ENCODE measurements around the gene PTPA. TPM values are rescaled to one million over a fixed set of nuclear protein-coding genes. Genes with fewer than 3 reads are reported as not detected.

PTPA gene
- total and polyA plus RNA-seq, 2 of the 4 experiments (the other 2 are of a cell fraction), result 124 to 149 TPM

- H2AK5ac ChIP-seq (ENCODE audit: low read depth, low read length), result peak overlapping the region; percentile 98
- peak overlapping the region; percentile 94 for H2BK5ac ChIP-seq (ENCODE audit: low read depth, low read length, poor library complexity, severe bottlenecking)
- peak overlapping the region; percentile 83 for H3K18ac ChIP-seq (ENCODE audit: low read depth, low read length)
- peak overlapping the region; percentile 87 for H4K5ac ChIP-seq (ENCODE audit: low read depth, low read length)
- H3K4me3 ChIP-seq (ENCODE audit: insufficient read depth, low read depth, low read length), result no peak overlapping the region
- peak overlapping the region; percentile 98 for H2AK9ac ChIP-seq (replicated peaks; ENCODE audit: low read depth, low read length, poor library complexity)
- peak overlapping the region; percentile 97 for H3K14ac ChIP-seq (replicated peaks; ENCODE audit: low read depth, low read length)
- no peak for DNase-seq
- peak overlapping the region; percentile 83 to 98 for H4K8ac ChIP-seq (ENCODE audit: low read depth in 2 of 2, low read length in 2 of 2)
- H3K27ac ChIP-seq (ENCODE audit: insufficient read depth, low read length), result peak overlapping the region; percentile 94
- H2BK15ac ChIP-seq (ENCODE audit: low read depth, low read length), result peak overlapping the region; percentile 53; the same call in 1 of the 3 replicates
- intact Hi-C loops (cut with micrococcal nuclease) (no loop called here), in situ Hi-C loops (cut with MboI; ENCODE audit: low sequenced_read_pairs) (no loop called here), dilution Hi-C loops (cut with HindIII; ENCODE audit: low sequenced_read_pairs, unreplicated experiment) (no loop called here)
- BruUV-seq (replicated peaks), result no TSS peak
- H2BK120ac ChIP-seq (ENCODE audit: low read depth, low read length), result peak overlapping the region; percentile 97
- H3K36me3 ChIP-seq (ENCODE audit: control insufficient read depth, insufficient read depth, low read length), result peaks cover 36% of the 10 kb centered on the region
- peaks cover 44% of the 10 kb centered on the region for H3K4me1 ChIP-seq (ENCODE audit: control insufficient read depth, insufficient read depth, low read length)
- no peaks in the 10 kb centered on the region for H3K9me3 ChIP-seq (ENCODE audit: control insufficient read depth, insufficient read depth, low read length)
- TF ChIP-seq RCOR1 (IDR thresholded peaks at IDR 0.05; ENCODE audit: insufficient replicate concordance, low read length), result no peak
- TF ChIP-seq BHLHE40 (IDR thresholded peaks at IDR 0.05; ENCODE audit: low read depth, low read length), result no peak
- TF ChIP-seq MAFK (IDR thresholded peaks at IDR 0.05; ENCODE audit: low read depth, low read length), result no peak
- TF ChIP-seq FOS (IDR thresholded peaks at IDR 0.05; ENCODE audit: low read depth, low read length), result no peak
- no peak for TF ChIP-seq CEBPB (IDR thresholded peaks at IDR 0.05; ENCODE audit: low read depth, low read length)
- no peak for TF ChIP-seq ELK1 (IDR thresholded peaks at IDR 0.05; ENCODE audit: borderline replicate concordance, low read depth, low read length)
- TF ChIP-seq RFX5 (IDR thresholded peaks at IDR 0.05; ENCODE audit: low read depth, low read length), result no peak
- TF ChIP-seq CTCF (conservative IDR thresholded peaks at IDR 0.05; ENCODE audit: low read depth, low read length), result no peak
- no peak for TF ChIP-seq RAD21 (IDR thresholded peaks at IDR 0.05; ENCODE audit: low read length)
- no peak for TF ChIP-seq SMC3 (IDR thresholded peaks at IDR 0.05; ENCODE audit: low read depth, low read length)
- no peak for TF ChIP-seq CHD1 (IDR thresholded peaks at IDR 0.05; ENCODE audit: low read depth, low read length)
- no peak for TF ChIP-seq NFE2L2 (IDR thresholded peaks at IDR 0.05; ENCODE audit: low read depth, low read length)
- no peak for TF ChIP-seq MXI1 (IDR thresholded peaks at IDR 0.05; ENCODE audit: borderline replicate concordance, low read depth, low read length)
- no peak for TF ChIP-seq USF2 (IDR thresholded peaks at IDR 0.05; ENCODE audit: low read depth, low read length)
- TF ChIP-seq POLR2A (IDR thresholded peaks at IDR 0.05; ENCODE audit: low read depth, low read length), result no peak
- TF ChIP-seq MAZ (IDR thresholded peaks at IDR 0.05; ENCODE audit: borderline replicate concordance, low read depth, low read length), result no peak
- peaks cover 21 to 86% of the 10 kb centered on the region in 2 experiments for H3K79me1 ChIP-seq (ENCODE audit: low read depth in 1 of 2, low read length in 2 of 2)
- no peaks in the 10 kb centered on the region for H3K27me3 ChIP-seq (ENCODE audit: control insufficient read depth, insufficient read depth, low read length)
- peak overlapping the region; percentile 72 for H3K9ac ChIP-seq (ENCODE audit: low read depth, low read length)
- H3K9me1 ChIP-seq (ENCODE audit: insufficient read depth, low read length), result peaks cover 20% of the 10 kb centered on the region
- peak overlapping the region; percentile 94 for H4K91ac ChIP-seq (ENCODE audit: insufficient read depth, low read depth, low read length)
- ATAC-seq (ENCODE audit: low read depth), result peak; percentile 15
- H3K56ac ChIP-seq (ENCODE audit: extremely low read depth, insufficient read depth, low read length), result peak overlapping the region; percentile 72
- H4K20me1 ChIP-seq (ENCODE audit: insufficient read depth, low read length), result no peaks in the 10 kb centered on the region
- H3K4me2 ChIP-seq (ENCODE audit: low read depth, low read length), result no peak overlapping the region
- peak overlapping the region; percentile 75 for H3K23ac ChIP-seq (ENCODE audit: low read depth, low read length)
- ChIA-PET CTCF (interaction anchor here (0.5 to 1.5 kb wide), 4 partner anchors 26 to 887 kb away, joined by 3 to 5 read pairs (median 4); no protein-coding TSS in a partner anchor), POLR2A (ENCODE audit: unreplicated experiment) (interaction anchor here (0.8 to 1.0 kb wide), 2 partner anchors 26 to 32 kb away, joined by 3 to 4 read pairs; partner anchors contain the start of gene IER5L)
- 67% methylated on average over 3 of the region's 8 CpGs; no CpG with 5 or more reads in 1 of the 2 experiments for WGBS, 2 experiments (ENCODE audit: extremely low coverage in 2 of 2, insufficient read length in 1 of 2)
- peak overlapping the region; percentile 99 for H3K4ac ChIP-seq (ENCODE audit: low read depth, low read length)
- peak overlapping the region; percentile 45 for H2AFZ ChIP-seq (replicated peaks; ENCODE audit: low read length, poor library complexity)
- peak overlapping the region; percentile 73 for H2BK20ac ChIP-seq (ENCODE audit: low read depth, low read length)
Observed at GRCh38 chr9:129146441-129146941, 35.3 kb downstream of the PTPA start.

Data from IMR-90 (cell line).